RWPE1 (cell line): ENCODE results near the gene LRCH1.
"Not testable (repeated sequence)": the region's sequence is repeated elsewhere in the genome, so short reads cannot be mapped to it uniquely, and the experiment has no call there.

ENCODE experiments used
- CTCF ChIA-PET: fragments of 350-600 bp; sonication (Branson Sonifier 250); formaldehyde crosslinking; extraction: SDS; loops from one replicate; lab custom pipeline; 2021; lab: Yijun Ruan, JAX
- POLR2A ChIA-PET: fragments of 400-600 bp; formaldehyde crosslinking; extraction: SDS; loops from one replicate; lab custom pipeline; 2020; ENCODE audit warnings: antibody characterized with exemption; ENCODE audit not compliant: low non-redundant PET; lab: Yijun Ruan, JAX
- DNase-seq: peaks from one replicate; pipeline ENCODE4 v3.0.0; 2012; ENCODE audit warnings: low spot score
- H3K27ac ChIP-seq: fragments of 450-650 bp; 2 replicates; pipeline ENCODE4 v1.5.1; 2017
- TF ChIP-seq, protein P1 (sequence below): fragments of 450-650 bp; conservative IDR thresholded peaks from 2 replicates; pipeline ENCODE4 v1.5.1; 2017; ENCODE audit warnings: low read depth, mild to moderate bottlenecking

Gene LRCH1

DNA sequence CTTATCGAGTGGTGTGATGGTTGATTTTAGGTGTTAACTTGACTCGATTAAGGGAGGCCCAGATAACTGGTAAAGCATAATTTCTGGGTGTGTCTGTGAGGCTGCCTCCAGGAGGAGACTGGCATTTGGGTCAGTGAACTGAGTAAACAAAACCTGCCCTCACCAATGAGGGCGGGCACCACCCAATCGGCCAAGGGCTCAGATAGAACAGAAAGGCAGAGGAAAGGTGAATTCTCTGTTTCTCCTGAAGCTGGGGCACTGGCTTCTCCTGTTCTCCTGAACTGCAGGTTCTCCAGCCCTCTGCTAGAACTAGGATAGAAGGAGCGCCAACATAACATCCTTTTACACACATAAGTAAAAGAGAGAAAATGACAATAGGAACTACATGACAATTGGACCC is 208.9 kb downstream of the LRCH1 start:
- TF ChIP-seq, protein P1, sequence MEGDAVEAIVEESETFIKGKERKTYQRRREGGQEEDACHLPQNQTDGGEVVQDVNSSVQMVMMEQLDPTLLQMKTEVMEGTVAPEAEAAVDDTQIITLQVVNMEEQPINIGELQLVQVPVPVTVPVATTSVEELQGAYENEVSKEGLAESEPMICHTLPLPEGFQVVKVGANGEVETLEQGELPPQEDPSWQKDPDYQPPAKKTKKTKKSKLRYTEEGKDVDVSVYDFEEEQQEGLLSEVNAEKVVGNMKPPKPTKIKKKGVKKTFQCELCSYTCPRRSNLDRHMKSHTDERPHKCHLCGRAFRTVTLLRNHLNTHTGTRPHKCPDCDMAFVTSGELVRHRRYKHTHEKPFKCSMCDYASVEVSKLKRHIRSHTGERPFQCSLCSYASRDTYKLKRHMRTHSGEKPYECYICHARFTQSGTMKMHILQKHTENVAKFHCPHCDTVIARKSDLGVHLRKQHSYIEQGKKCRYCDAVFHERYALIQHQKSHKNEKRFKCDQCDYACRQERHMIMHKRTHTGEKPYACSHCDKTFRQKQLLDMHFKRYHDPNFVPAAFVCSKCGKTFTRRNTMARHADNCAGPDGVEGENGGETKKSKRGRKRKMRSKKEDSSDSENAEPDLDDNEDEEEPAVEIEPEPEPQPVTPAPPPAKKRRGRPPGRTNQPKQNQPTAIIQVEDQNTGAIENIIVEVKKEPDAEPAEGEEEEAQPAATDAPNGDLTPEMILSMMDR, result no peak
- POLR2A ChIA-PET, result no interaction called here
- CTCF ChIA-PET, result interaction anchor here (0.6 kb wide), 1 partner anchor 1081 kb away, joined by 5 read pairs; no protein-coding TSS in a partner anchor

DNA sequence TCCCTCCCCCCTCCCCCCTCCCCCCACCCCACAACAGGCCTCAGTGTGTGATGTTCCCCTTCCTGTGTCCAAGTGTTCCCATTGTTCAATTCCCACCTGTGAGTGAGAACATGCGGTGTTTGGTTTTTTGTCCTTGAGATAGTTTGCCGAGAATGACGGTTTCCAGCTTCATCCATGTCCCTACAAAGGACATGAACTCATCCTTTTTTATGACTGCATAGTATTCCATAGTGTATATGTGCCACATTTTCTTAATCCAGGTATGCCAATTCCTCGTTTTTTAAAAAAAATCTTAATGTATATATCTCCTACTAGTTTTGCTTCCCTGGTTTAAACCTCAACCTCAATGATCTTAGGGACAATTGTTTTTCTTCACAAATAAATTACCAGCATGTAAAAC is 217.0 kb downstream of the LRCH1 start:
- POLR2A ChIA-PET, H3K27ac ChIP-seq, DNase-seq, CTCF ChIA-PET: not testable (repeated sequence)

More for the DNA sequence above, 208.9 kb downstream of the LRCH1 start:
- no peak for DNase-seq
- no peak overlapping the region for H3K27ac ChIP-seq

DNA sequence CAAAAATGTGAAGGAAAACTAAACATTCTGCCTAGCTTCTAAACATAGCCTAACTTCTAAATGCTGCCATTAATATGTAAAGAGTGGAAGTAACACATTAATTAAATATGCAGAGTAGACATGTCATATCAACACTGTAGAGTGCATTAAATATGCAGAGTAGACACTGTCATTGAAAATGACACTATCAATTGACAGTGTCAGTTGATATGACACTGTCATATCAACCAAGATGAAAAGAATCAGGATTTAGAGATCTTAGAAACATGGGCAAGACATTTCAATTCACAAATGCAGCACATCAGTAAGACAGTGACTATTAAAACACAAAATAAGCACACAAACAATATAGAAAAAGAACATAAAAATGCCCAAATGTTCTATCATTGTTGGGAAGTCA is 218.7 kb downstream of the LRCH1 start:
- TF ChIP-seq, protein P1, result no peak
- no peak for DNase-seq
- H3K27ac ChIP-seq, result no peak overlapping the region
- POLR2A ChIA-PET, result no interaction called here
- CTCF ChIA-PET, result no interaction called here

DNA sequence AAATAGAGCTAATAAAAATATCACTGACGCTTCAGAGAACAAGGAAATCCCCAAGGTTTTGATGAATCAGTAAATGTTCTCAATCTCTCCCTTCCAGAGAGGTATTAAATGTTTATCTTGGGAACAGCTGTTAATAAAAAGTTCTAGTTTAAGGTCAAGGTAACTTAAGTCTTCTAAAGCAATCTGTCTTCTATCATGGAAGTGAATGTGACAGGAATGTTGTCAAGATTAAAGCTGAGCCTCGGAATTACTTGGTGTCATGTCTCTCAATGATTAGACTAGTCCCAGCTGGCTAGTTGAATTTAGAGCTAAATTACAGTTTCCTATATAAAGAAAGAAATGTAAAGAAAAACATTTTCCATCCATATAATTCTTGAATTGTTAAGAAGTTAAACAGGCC is 220.6 kb downstream of the LRCH1 start:
- TF ChIP-seq, protein P1, result no peak
- H3K27ac ChIP-seq, result no peak overlapping the region
- DNase-seq, result no peak
- POLR2A ChIA-PET, result no interaction called here
- CTCF ChIA-PET, result interaction anchor here (0.6 kb wide), 1 partner anchor 289 kb away, joined by 3 read pairs; no protein-coding TSS in a partner anchor

DNA sequence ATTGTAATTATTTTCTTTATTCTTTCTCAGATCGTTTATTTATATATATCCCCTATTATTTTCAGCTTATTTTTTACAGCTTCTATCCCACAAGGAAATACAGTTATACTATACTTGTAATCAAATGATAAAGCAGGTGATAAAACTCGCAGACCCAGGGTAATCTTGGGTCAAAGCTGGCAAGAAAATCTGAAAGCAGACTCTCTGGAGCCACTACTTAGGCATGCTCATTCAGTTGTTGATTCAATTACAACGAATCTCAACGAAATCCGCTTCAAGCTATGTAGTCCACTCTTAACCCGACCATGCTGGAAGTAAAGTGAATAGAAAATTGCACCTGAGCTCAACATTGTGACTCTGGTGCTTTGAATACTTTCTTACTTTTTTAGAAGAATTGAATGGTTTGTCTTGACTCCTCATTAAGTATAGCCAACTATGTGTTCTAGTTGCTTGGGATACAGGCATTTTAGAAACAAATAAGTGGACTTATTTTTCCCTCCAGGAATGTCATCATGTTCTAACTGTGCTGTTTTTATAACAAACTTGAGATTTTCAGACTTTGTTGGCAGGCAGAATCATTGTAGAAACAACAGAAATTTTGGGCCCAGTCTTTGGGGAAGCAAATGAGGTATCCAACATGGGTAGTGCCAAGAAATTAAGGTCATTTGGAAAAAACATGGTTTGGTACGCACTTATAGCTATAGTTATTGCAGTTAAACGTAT is 222.6 kb downstream of the LRCH1 start:
- CTCF ChIA-PET, result no interaction called here
- POLR2A ChIA-PET, result no interaction called here
- TF ChIP-seq, protein P1, result no peak
- no peak for DNase-seq
- no peak overlapping the region for H3K27ac ChIP-seq

DNA sequence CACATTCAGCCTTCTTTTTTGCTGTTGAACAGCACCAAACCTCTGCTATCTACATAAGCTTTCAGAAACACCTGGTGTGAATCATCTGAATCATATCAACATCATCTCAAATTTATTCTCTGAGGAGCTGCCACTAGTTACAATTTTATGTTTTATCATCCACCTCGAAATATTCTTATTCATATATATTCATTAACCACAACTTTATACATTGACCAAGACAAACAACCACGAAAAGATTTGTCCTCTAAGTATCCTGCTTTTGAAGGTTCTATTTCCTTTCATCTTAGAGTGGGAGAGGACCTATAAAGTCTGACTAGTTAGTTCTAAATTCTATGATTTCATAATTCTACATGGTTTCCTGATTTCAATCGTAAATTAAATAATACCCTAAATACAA is 225.1 kb downstream of the LRCH1 start:
- no peak overlapping the region for H3K27ac ChIP-seq
- DNase-seq, result no peak
- POLR2A ChIA-PET, result no interaction called here
- TF ChIP-seq, protein P1, result no peak
- CTCF ChIA-PET, result no interaction called here

DNA sequence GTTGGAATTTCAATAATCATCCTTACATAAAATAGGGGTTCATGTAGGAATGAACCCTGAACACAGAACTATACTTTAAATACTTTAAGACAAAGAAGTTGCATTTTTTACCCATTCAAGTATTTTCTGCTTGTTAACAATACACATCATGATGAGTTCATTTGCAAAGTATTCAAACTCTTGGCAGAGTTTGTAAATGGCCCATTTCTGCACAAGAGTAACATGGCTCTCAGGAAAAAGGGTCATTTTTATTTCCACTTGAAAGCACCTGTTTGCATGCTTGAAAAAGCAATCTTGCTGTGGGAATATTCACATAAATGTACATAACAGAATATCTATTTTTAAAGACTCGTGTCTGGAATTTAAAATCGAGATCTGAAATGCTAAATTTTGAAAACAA is 225.9 kb downstream of the LRCH1 start:
- CTCF ChIA-PET, result no interaction called here
- TF ChIP-seq, protein P1, result no peak
- POLR2A ChIA-PET, result no interaction called here

More for the DNA sequence above, 225.9 kb downstream of the LRCH1 start:
- no peak overlapping the region for H3K27ac ChIP-seq
- no peak for DNase-seq
